ENCODE measurements around the gene MXRA7.
"Not testable (repeated sequence)": the region's sequence is repeated elsewhere in the genome, so short reads cannot be mapped to it uniquely, and the experiment has no call there.

MXRA7 gene

GRCh38 chr17:76735006-76735405 lies 24.2 kb upstream of the MXRA7 start:
- no peak for DNase-seq

- no peak for DNase-seq
Observed at GRCh38 chr17:76734080-76734840, 23.5 kb upstream of the MXRA7 start.

- no peak for DNase-seq
Observed at GRCh38 chr17:76733618-76733957, 22.8 kb upstream of the MXRA7 start.

DNA sequence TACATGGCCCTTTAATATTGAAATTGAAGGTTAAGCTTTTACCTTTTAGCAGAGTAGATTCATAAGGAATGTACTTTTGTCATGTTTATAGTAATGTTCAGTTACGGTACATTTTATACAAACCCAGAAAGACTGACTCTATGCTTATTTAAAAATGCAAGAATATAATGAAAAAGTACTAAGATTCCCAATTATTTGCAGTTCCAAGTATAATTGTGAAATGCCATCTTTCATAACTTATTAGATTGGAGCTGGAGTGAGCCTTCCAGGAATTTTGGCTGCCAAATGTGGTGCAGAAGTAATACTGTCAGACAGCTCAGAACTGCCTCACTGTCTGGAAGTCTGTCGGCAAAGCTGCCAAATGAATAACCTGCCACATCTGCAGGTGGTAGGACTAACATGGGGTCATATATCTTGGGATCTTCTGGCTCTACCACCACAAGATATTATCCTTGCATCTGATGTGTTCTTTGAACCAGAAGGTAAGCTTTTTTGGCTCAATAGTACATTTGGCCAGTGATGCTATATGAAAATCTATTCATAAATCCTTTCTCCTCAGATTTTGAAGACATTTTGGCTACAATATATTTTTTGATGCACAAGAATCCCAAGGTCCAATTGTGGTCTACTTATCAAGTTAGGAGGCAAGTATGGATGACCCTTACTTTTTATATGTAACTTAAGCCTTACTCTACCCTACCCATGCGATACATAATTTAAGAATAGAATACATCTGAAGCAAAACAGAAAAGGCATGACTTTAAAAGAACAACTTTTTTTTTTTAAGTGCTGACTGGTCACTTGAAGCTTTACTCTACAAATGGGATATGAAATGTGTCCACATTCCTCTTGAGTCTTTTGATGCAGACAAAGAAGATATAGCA lies 22.2 kb upstream of the MXRA7 start:
- no peak for DNase-seq

GRCh38 chr17:76731800-76732733 lies 21.3 kb upstream of the MXRA7 start:
- DNase-seq, result not testable (repeated sequence)

GRCh38 chr17:76727745-76728456 lies 17.1 kb upstream of the MXRA7 start:
- no peak for DNase-seq

GRCh38 chr17:76726776-76727718 lies 16.3 kb upstream of the MXRA7 start, which contains the start of gene METTL23:
METTL23 (plus strand) TSS chr17:76726839; CDS start chr17:76729711, 2,872 bp downstream.
- DNase-seq, result peak; percentile 8

- DNase-seq, result peak; percentile 83
Observed at GRCh38 chr17:76726231-76726775, 15.5 kb upstream of the MXRA7 start, which contains the start of gene JMJD6. JMJD6 (minus strand) TSS chr17:76726606; CDS start chr17:76726475, 131 bp downstream.

- DNase-seq, result no peak
Observed at GRCh38 chr17:76725580-76726230, 14.9 kb upstream of the MXRA7 start.

- DNase-seq, result no peak
Observed at GRCh38 chr17:76723812-76724211, 13.0 kb upstream of the MXRA7 start.

DNA sequence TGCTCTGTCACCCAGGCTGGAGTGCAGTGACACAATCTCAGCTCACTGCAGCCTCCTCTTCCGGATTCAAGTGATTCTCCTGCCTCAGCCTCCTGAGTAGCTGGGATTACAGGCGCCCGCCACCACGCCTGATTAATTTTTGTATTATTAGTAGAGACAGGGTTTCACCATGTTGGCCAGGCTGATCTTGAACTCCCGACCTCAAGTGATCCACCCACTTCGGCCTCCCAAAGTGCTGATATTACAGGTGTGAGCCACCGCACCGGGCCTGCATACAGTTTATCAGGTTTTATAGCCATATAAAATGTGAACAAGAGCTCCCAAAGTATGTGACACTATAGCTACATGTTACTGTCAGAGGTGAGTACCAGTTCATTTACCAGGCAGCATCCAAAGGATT lies 12.2 kb upstream of the MXRA7 start:
- DNase-seq, result not testable (repeated sequence)

- no peak for DNase-seq
Observed at GRCh38 chr17:76722279-76722678, 11.5 kb upstream of the MXRA7 start.

GRCh38 chr17:76721463-76721862 lies 10.7 kb upstream of the MXRA7 start:
- no peak for DNase-seq

DNA sequence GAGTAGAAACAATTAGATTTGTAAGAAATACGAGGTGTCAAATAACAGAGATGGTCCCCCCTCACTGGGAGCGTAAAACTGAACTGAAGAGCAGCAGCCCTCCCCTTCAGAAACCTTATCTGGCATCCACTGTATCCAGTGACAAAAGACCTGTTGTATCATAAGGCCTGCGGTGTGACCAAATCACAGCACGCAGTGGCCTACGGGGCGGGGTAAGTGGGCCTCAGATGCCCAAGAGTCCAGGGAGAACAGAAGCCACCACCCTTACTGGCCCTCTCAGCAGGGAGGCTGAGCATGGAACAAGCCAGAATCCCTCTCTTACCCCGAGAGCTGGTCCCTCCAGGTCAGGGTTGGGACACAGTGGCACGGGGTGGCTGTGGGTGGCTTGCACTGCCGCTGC lies 10.2 kb upstream of the MXRA7 start:
- no peak for DNase-seq

GRCh38 chr17:76720211-76720610 lies 9.4 kb upstream of the MXRA7 start:
- no peak for DNase-seq

DNA sequence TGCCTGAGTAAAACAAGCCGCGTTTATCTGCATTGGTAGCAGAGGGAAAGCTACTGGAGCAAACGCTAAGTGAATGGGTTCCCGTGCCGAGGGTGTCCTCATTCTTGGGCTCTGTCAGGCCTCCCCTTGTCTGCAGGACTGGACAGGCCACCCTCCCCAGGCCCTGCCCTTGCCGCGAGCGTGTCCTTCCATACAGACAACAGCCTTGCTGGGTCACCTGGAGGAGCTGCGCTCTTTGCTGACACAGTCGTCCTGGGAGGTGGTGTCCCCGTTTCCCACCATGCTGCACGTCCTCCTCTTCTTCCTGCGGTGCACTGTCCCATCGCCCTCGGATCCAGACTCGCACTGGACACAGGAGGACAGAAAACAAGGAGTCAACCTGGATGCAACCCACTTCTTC lies 7.8 kb upstream of the MXRA7 start:
- DNase-seq, result no peak

DNA sequence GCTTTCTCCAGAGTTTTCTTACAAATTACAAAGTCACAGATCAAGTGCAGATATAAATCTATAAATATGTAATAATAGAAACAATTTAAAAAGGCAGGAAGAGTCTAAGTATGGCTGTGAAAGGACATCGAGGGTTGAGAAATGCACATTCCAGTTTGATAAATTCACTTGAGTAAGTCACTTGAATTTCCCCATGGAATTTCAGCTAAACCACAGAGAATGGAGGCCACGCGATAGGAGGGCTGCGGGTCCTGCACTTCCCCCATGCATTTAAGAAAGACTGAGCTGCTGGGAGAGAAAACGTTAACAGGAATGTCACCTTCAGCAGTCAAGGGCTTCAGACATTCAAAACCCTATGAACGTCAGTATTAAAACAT lies 6.1 kb upstream of the MXRA7 start:
- no peak for DNase-seq

DNA sequence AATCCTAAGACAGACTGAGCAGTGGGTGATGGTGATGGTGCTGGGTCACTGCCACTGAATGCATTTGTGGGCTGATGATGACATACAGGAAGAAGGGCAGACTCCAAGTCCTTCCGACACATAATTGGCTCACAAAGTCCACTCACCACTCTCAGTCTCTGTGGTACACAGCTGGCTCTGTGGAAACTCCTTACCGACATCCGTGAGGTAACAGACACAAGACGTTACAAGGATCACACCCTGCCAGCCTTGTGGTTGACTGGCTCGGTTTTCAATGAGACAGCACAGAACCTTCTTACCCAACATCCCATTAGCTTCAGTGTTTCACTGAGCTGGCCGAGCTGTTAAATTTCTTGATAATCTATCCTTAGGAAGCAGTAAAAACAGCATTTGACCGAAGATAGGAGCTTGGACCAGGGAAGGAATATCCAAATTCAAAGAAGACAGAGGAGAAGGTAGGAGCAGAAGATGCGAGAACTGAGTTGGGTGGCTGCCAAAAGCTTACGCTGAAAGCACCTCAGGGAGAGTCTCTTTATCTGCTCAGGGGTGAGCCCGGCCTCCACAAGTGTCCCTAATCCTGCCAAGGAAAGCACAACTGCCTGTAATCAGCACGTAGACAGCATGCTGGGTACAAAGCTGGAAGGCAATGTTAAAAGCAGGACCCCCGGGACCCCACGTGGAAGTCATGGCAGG lies 5.5 kb upstream of the MXRA7 start:
- no peak for DNase-seq

DNA sequence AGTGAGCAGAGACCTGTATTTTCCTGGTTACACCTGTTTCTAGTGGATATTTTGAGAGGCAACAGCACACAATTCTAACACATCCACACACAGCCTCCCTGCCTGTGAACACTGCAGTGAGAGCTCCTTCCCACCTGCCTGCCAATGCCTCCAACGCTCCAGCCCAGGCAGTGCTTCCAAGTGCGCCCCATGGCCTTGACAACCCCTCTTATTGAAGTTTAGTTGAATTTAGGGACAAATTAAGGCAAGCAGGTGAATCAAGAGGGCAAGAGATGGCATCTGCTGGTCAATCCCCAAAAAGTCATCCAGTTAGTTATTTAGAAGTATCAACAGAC lies 4.7 kb upstream of the MXRA7 start:
- DNase-seq, result no peak

All from NCI-H748 treated with DMSO at 0.1 percent for 48 hours (cell line).